IPS-11a (cell line): Measurements from ENCODE around the gene DPYD.

Experiments
- H3K4me3 ChIP-seq: one replicate; pipeline ENCODE4 v1.5.1; 2013; ENCODE audit warnings: low read depth, low read length, control low read depth

DPYD gene

GRCh38 chr1:97907886-97908285 lies 12.9 kb downstream of the DPYD start:
- no peak overlapping the region for H3K4me3 ChIP-seq

GRCh38 chr1:97906567-97907241 lies 14.1 kb downstream of the DPYD start:
- H3K4me3 ChIP-seq, result no peak overlapping the region

- no peak overlapping the region for H3K4me3 ChIP-seq
Measured at GRCh38 chr1:97905141-97905940, 15.5 kb downstream of the DPYD start.

- no peak overlapping the region for H3K4me3 ChIP-seq
Measured at GRCh38 chr1:97904534-97904933, 16.3 kb downstream of the DPYD start.

- H3K4me3 ChIP-seq, result no peak overlapping the region
Measured at GRCh38 chr1:97903626-97904025, 17.2 kb downstream of the DPYD start.

GRCh38 chr1:97902067-97902466 lies 18.8 kb downstream of the DPYD start:
- H3K4me3 ChIP-seq, result no peak overlapping the region

GRCh38 chr1:97901017-97901658 lies 19.7 kb downstream of the DPYD start:
- no peak overlapping the region for H3K4me3 ChIP-seq

- no peak overlapping the region for H3K4me3 ChIP-seq
Measured at GRCh38 chr1:97898948-97899347, 21.9 kb downstream of the DPYD start.

GRCh38 chr1:97895278-97895677 lies 25.6 kb downstream of the DPYD start:
- H3K4me3 ChIP-seq, result no peak overlapping the region

- H3K4me3 ChIP-seq, result no peak overlapping the region
Measured at GRCh38 chr1:97893844-97894243, 27.0 kb downstream of the DPYD start.

GRCh38 chr1:97886199-97886598 lies 34.6 kb downstream of the DPYD start:
- H3K4me3 ChIP-seq, result no peak overlapping the region

- H3K4me3 ChIP-seq, result no peak overlapping the region
Measured at GRCh38 chr1:97883823-97884222, 37.0 kb downstream of the DPYD start.

GRCh38 chr1:97877307-97877706 lies 43.5 kb downstream of the DPYD start:
- no peak overlapping the region for H3K4me3 ChIP-seq

GRCh38 chr1:97875996-97876395 lies 44.8 kb downstream of the DPYD start:
- no peak overlapping the region for H3K4me3 ChIP-seq

- no peak overlapping the region for H3K4me3 ChIP-seq
Measured at GRCh38 chr1:97870589-97870988, 50.2 kb downstream of the DPYD start.

GRCh38 chr1:97869441-97869840 lies 51.4 kb downstream of the DPYD start:
- no peak overlapping the region for H3K4me3 ChIP-seq

GRCh38 chr1:97867127-97867526 lies 53.7 kb downstream of the DPYD start:
- no peak overlapping the region for H3K4me3 ChIP-seq

GRCh38 chr1:97864615-97865014 lies 56.2 kb downstream of the DPYD start:
- no peak overlapping the region for H3K4me3 ChIP-seq

GRCh38 chr1:97853221-97853620 lies 67.6 kb downstream of the DPYD start:
- no peak overlapping the region for H3K4me3 ChIP-seq

GRCh38 chr1:97849345-97850340 lies 71.2 kb downstream of the DPYD start:
- H3K4me3 ChIP-seq, result no peak overlapping the region

- no peak overlapping the region for H3K4me3 ChIP-seq
Measured at GRCh38 chr1:97845805-97846204, 75.0 kb downstream of the DPYD start.
